ENCODE measurements around the gene ABCC11. TPM values are rescaled to one million over a fixed set of nuclear protein-coding genes. Genes with fewer than 3 reads are reported as not detected.
"Not testable (repeated sequence)": the region's sequence is repeated elsewhere in the genome, so short reads cannot be mapped to it uniquely, and the experiment has no call there.

The ABCC11 gene
- total and polyA plus RNA-seq, 2 donors (not counting 1 experiment from before 2014, with no cell fraction given), result 0.09 TPM; not detected in 1

- no peak for TF ChIP-seq CTCF (IDR thresholded peaks at IDR 0.05)
- no peak for TF ChIP-seq EZH2 (IDR thresholded peaks at IDR 0.05; ENCODE audit: borderline replicate concordance, insufficient read depth, low read depth, low read length, poor library complexity, severe bottlenecking)
- H3K27ac ChIP-seq (ENCODE audit: low read length in 2 of 2), result no peak overlapping the region
- no peak for DNase-seq
- no peak overlapping the region for H3K4me2 ChIP-seq (replicated peaks; ENCODE audit: low read depth, low read length, poor library complexity, severe bottlenecking)
- H3K4me3 ChIP-seq (ENCODE audit: control extremely low read depth in 1 of 5, extremely low read depth in 1 of 5, insufficient read depth in 1 of 5, low read depth in 2 of 5, low read length in 4 of 5), result no peak overlapping the region
- ChIA-PET CTCF (no interaction called here), POLR2A (no interaction called here)
- no peak overlapping the region for H2AFZ ChIP-seq (ENCODE audit: insufficient read depth, low read depth, low read length, poor library complexity, severe bottlenecking)
- Mint-ChIP-seq H3K27ac (no peak overlapping the region), H3K27me3 (peaks cover 3% of the 10 kb centered on the region), H3K4me3 (no peak overlapping the region), H3K4me1 (no peaks in the 10 kb centered on the region), H3K9me3 (ENCODE audit: insufficient read depth) (no peaks in the 10 kb centered on the region)
- H3K79me2 ChIP-seq (ENCODE audit: control insufficient read depth, insufficient read depth, low read length), result no peaks in the 10 kb centered on the region
- no peak overlapping the region for H3K9ac ChIP-seq (ENCODE audit: low read length)
- no peaks in the 10 kb centered on the region for H3K4me1 ChIP-seq (ENCODE audit: control insufficient read depth in 2 of 2, insufficient read depth in 2 of 2, low read length in 2 of 2)
- no peaks in the 10 kb centered on the region for H3K9me3 ChIP-seq (ENCODE audit: control extremely low read depth in 1 of 3, control insufficient read depth in 2 of 3, insufficient read depth in 1 of 3, low read length in 2 of 3)
- ATAC-seq (ENCODE audit: low read depth), result no peak
- intact Hi-C loops (cut with micrococcal nuclease), result no loop called here
- H4K20me1 ChIP-seq (ENCODE audit: control insufficient read depth, insufficient read depth, low read length, poor library complexity, severe bottlenecking), result no peaks in the 10 kb centered on the region
- H3K36me3 ChIP-seq (replicated peaks in 1 of 2; ENCODE audit: control extremely low read depth in 1 of 2, control insufficient read depth in 1 of 2, extremely low read depth in 1 of 2, insufficient read depth in 2 of 2, low read length in 1 of 2), result no peaks in the 10 kb centered on the region
- no peaks in the 10 kb centered on the region for H3K27me3 ChIP-seq (replicated peaks in 1 of 4; ENCODE audit: control extremely low read depth in 1 of 4, control insufficient read depth in 3 of 4, insufficient read depth in 4 of 4, low read length in 3 of 4)
- 92% methylated on average over 5 of the region's 6 CpGs for WGBS (ENCODE audit: insufficient coverage)
Measured at GRCh38 chr16:48184681-48185080, 62.7 kb downstream of the ABCC11 start.

GRCh38 chr16:48182979-48183537 is 64.3 kb downstream of the ABCC11 start:
- no peak overlapping the region for H2AFZ ChIP-seq (ENCODE audit: insufficient read depth, low read depth, low read length, poor library complexity, severe bottlenecking)
- H3K27me3 ChIP-seq (replicated peaks in 1 of 4; ENCODE audit: control extremely low read depth in 1 of 4, control insufficient read depth in 3 of 4, insufficient read depth in 4 of 4, low read length in 3 of 4), result peaks cover 0 to 2% (median 0%) of the 10 kb centered on the region in 4 experiments
- Mint-ChIP-seq H3K4me1 (no peaks in the 10 kb centered on the region), H3K27ac (no peak overlapping the region), H3K27me3 (peaks cover 3% of the 10 kb centered on the region), H3K4me3 (no peak overlapping the region), H3K9me3 (ENCODE audit: insufficient read depth) (no peaks in the 10 kb centered on the region)
- H4K20me1 ChIP-seq (ENCODE audit: control insufficient read depth, insufficient read depth, low read length, poor library complexity, severe bottlenecking), result no peaks in the 10 kb centered on the region
- intact Hi-C loops (cut with micrococcal nuclease), result no loop called here
- H3K27ac ChIP-seq (ENCODE audit: low read length in 2 of 2), result no peak overlapping the region
- ATAC-seq (ENCODE audit: low read depth) (no peak), DNase-seq (no peak)
- ChIA-PET POLR2A (no interaction called here), CTCF (interaction anchor here (0.7 kb wide), 1 partner anchor 17 kb away, joined by 3 read pairs; no protein-coding TSS in a partner anchor)
- H3K4me2 ChIP-seq (replicated peaks; ENCODE audit: low read depth, low read length, poor library complexity, severe bottlenecking), result no peak overlapping the region
- no peak overlapping the region for H3K4me3 ChIP-seq (ENCODE audit: control extremely low read depth in 1 of 5, extremely low read depth in 1 of 5, insufficient read depth in 1 of 5, low read depth in 2 of 5, low read length in 4 of 5)
- no peaks in the 10 kb centered on the region for H3K79me2 ChIP-seq (ENCODE audit: control insufficient read depth, insufficient read depth, low read length)
- H3K9me3 ChIP-seq (ENCODE audit: control extremely low read depth in 1 of 3, control insufficient read depth in 2 of 3, insufficient read depth in 1 of 3, low read length in 2 of 3), result no peaks in the 10 kb centered on the region
- H3K4me1 ChIP-seq (ENCODE audit: control insufficient read depth in 2 of 2, insufficient read depth in 2 of 2, low read length in 2 of 2), result no peaks in the 10 kb centered on the region
- no peak overlapping the region for H3K9ac ChIP-seq (ENCODE audit: low read length)
- TF ChIP-seq CTCF (IDR thresholded peaks at IDR 0.05), result no peak
- TF ChIP-seq EZH2 (IDR thresholded peaks at IDR 0.05; ENCODE audit: borderline replicate concordance, insufficient read depth, low read depth, low read length, poor library complexity, severe bottlenecking), result no peak
- no peaks in the 10 kb centered on the region for H3K36me3 ChIP-seq (replicated peaks in 1 of 2; ENCODE audit: control extremely low read depth in 1 of 2, control insufficient read depth in 1 of 2, extremely low read depth in 1 of 2, insufficient read depth in 2 of 2, low read length in 1 of 2)
- WGBS (ENCODE audit: insufficient coverage), result 91% methylated on average over 8 of the region's 8 CpGs

- WGBS (ENCODE audit: insufficient coverage), result 88% methylated on average over 12 of the region's 14 CpGs
- H3K9me3 ChIP-seq (ENCODE audit: control extremely low read depth in 1 of 3, control insufficient read depth in 2 of 3, insufficient read depth in 1 of 3, low read length in 2 of 3); POLR2A ChIA-PET; H3K4me2 ChIP-seq (replicated peaks; ENCODE audit: low read depth, low read length, poor library complexity, severe bottlenecking); H3K9ac ChIP-seq (ENCODE audit: low read length); H3K9me3 Mint-ChIP-seq (ENCODE audit: insufficient read depth); ATAC-seq (ENCODE audit: low read depth); H2AFZ ChIP-seq (ENCODE audit: insufficient read depth, low read depth, low read length, poor library complexity, severe bottlenecking); H3K36me3 ChIP-seq (replicated peaks in 1 of 2; ENCODE audit: control extremely low read depth in 1 of 2, control insufficient read depth in 1 of 2, extremely low read depth in 1 of 2, insufficient read depth in 2 of 2, low read length in 1 of 2); H3K27ac ChIP-seq (ENCODE audit: low read length in 2 of 2); H3K27me3 ChIP-seq (replicated peaks in 1 of 4; ENCODE audit: control extremely low read depth in 1 of 4, control insufficient read depth in 3 of 4, insufficient read depth in 4 of 4, low read length in 3 of 4); H3K4me1 ChIP-seq (ENCODE audit: control insufficient read depth in 2 of 2, insufficient read depth in 2 of 2, low read length in 2 of 2); H4K20me1 ChIP-seq (ENCODE audit: control insufficient read depth, insufficient read depth, low read length, poor library complexity, severe bottlenecking); H3K27me3 Mint-ChIP-seq; intact Hi-C loops (cut with micrococcal nuclease); H3K27ac Mint-ChIP-seq; H3K79me2 ChIP-seq (ENCODE audit: control insufficient read depth, insufficient read depth, low read length); H3K4me3 Mint-ChIP-seq; DNase-seq; H3K4me1 Mint-ChIP-seq; H3K4me3 ChIP-seq (ENCODE audit: control extremely low read depth in 1 of 5, extremely low read depth in 1 of 5, insufficient read depth in 1 of 5, low read depth in 2 of 5, low read length in 4 of 5): not testable (repeated sequence)
- CTCF ChIA-PET, result interaction anchor here (1.3 kb wide), 1 partner anchor 441 kb away, joined by 3 read pairs; no protein-coding TSS in a partner anchor
Measured at GRCh38 chr16:48181746-48182520, 65.4 kb downstream of the ABCC11 start.
